Ascending aorta (tissue), 2 donors: Measurements from ENCODE around the gene CLASP1. TPM values are rescaled to one million over a fixed set of nuclear protein-coding genes. Genes with fewer than 3 reads are reported as not detected.
A peak's percentile ranks its signal among the peaks of the same experiment; 100 is the strongest.
"Not testable (repeated sequence)": the region's sequence is repeated elsewhere in the genome, so short reads cannot be mapped to it uniquely, and the experiment has no call there.

Experiments used
- DNase-seq, 2 donors: peaks; one replicate each; pipeline ENCODE4 v3.0.0-alpha.2; 2019; ENCODE audit warnings: low spot score in 2 of 2
- H3K27ac ChIP-seq, 2 donors: fragments of 200-600 bp; sonication (generic); one replicate each; pipeline ENCODE4 v1.5.1; 2016 to 2017; ENCODE audit warnings: mild to moderate bottlenecking in 1 of 2
- H3K27me3 ChIP-seq: fragments of 200-600 bp; sonication (generic); one replicate; pipeline ENCODE4 v1.5.1; 2017
- H3K36me3 ChIP-seq, 2 donors: fragments of 200-600 bp; sonication (generic); one replicate each; pipeline ENCODE4 v1.5.1; 2016
- H3K4me1 ChIP-seq, 2 donors: fragments of 200-600 bp; sonication (generic); one replicate each; pipeline ENCODE4 v1.5.1; 2016 to 2017; ENCODE audit warnings: mild to moderate bottlenecking in 1 of 2
- H3K4me3 ChIP-seq, 2 donors: fragments of 200-600 bp; sonication (generic); one replicate each; pipeline ENCODE4 v1.5.1; 2016 to 2017; ENCODE audit warnings: mild to moderate bottlenecking in 1 of 2
- H3K9me3 ChIP-seq, 2 donors: fragments of 200-600 bp; sonication (generic); one replicate each; pipeline ENCODE4 v1.5.1; 2016
- CTCF ChIP-seq, 3 experiments: fragments of 200-600 bp in 2 of 3; fragments of 450-650 bp in 1 of 3; sonication (generic) in 2 of 3; IDR thresholded peaks; one replicate each; pipeline ENCODE4 v1.5.1; 2016 to 2019; ENCODE audit warnings: antibody characterized with exemption in 3 of 3, mild to moderate bottlenecking in 1 of 3, moderate library complexity in 1 of 3
- intact Hi-C: fragments of 100-400 bp; cut with DNase I; formaldehyde crosslinking; loops from one replicate; pipeline ENCODE4 v1.15.1; 2023
- total RNA-seq: library from RNA; depleted of rRNA; stranded (reverse); fragments of >200 nt; gene quantifications from one replicate; pipeline ENCODE4 v1.1.0, GENCODE V29; 2016

CLASP1 gene
- total RNA-seq, 1 donor from 2014 or later, result 78.0 TPM

DNA sequence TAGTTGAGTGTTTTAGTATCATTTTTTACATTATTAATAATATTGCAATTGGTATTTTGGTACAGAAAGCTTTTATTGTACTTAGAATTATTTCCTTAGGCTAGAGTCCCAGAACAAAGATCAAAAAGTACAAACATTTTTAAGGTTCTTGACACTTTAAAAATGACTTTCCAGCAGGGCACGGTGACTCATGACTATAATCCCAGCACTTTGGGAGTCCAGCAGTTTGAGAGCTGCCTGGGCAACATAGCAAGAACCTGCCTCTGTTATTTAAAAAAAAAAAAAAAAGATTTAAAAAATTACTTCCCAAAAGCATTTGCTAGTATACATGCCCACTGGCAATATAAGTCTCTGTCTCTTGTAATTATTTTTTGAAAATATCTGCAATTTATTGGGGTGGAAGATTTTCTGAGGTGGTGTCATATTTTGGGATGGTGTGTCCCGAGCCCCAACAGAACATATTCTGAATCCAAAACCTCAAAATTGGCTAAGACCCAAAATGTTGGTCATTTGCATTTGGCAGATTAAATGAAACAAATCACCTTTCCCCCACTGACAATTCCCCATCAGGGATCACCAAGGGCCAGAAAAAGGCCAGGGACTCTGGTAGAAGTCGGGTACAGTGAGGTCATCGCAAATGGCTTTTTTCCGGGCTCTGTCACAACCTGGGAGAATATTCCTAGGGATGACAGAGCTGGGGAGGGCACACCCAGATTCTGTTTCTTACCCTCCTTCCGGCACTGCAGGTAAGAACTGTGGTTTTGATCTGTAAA, 45.3 kb upstream of the CLASP1 start:
- Histone ChIP-seq H3K36me3 (no peaks in the 10 kb centered on the region), H3K4me3 (no peak overlapping the region), H3K27me3 (no peaks in the 10 kb centered on the region), H3K4me1 (peaks cover 0 to 11% of the 10 kb centered on the region in 2 donors), H3K27ac (peak overlapping the region; percentile 58 to 66), H3K9me3 (no peaks in the 10 kb centered on the region)
- TF ChIP-seq CTCF (IDR thresholded peaks at IDR 0.05), result no peak
- intact Hi-C loops, result loop anchor here (5.0 kb wide), 1 partner anchor 42 kb away; no protein-coding TSS in a partner anchor
- DNase-seq, result peak in 1 of 2 donors; percentile 69

DNA sequence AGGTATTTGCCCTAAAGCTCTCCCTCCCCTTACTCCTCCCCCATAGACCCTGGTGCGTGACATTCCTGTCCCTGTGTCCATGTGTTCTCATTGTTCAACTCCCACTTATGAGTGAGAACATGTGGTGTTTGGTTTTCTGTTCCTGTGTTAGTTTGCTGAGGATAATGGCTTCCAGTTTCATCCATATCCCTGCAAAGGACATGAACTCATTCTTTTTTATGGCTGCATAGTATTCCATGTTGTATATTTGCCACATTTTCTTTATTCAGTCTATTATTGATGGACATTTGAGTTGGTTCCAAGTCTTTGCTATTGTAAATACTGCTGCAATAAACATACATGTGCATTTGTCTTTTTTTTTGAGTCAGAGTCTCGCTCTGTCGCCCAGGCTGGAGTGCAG, 41.3 kb upstream of the CLASP1 start:
- DNase-seq, H3K9me3 ChIP-seq, H3K27ac ChIP-seq, H3K4me3 ChIP-seq, H3K27me3 ChIP-seq, H3K4me1 ChIP-seq, H3K36me3 ChIP-seq: not testable (repeated sequence)
- intact Hi-C loops, result loop anchor here (5.0 kb wide), 1 partner anchor 38 kb away; no protein-coding TSS in a partner anchor

DNA sequence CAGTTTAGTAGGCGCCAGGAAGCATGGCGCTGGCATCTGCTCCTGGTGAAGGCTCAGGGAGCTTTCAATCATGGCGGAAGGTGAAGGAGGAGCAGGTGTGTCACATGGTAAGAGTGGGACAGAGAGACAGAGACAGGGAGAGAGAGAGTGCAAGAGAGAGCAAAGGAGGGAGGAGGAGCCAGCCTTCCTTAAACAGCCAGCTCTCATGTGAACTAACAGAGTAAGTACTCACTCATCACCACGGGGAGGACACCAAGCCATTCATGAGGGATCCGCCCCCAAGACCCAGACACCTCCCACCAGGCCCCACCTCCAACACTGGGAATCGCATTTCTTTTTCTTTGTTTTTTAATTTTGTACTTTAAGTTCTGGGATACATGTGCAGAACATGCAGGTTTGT, 40.8 kb upstream of the CLASP1 start:
- Histone ChIP-seq H3K36me3 (no peaks in the 10 kb centered on the region), H3K9me3 (no peaks in the 10 kb centered on the region), H3K27me3 (no peaks in the 10 kb centered on the region), H3K4me3 (no peak overlapping the region), H3K4me1 (peaks cover 0 to 7% of the 10 kb centered on the region in 2 donors), H3K27ac (no peak overlapping the region)
- DNase-seq, result no peak
- TF ChIP-seq CTCF (IDR thresholded peaks at IDR 0.05), result no peak
- intact Hi-C loops, result loop anchor here (5.0 kb wide), 1 partner anchor 38 kb away; no protein-coding TSS in a partner anchor

GRCh38 chr2:121689356-121689755, 40.1 kb upstream of the CLASP1 start:
- no peak overlapping the region for H3K27ac ChIP-seq
- no peak overlapping the region for H3K4me3 ChIP-seq
- no peak for TF ChIP-seq CTCF (IDR thresholded peaks at IDR 0.05)
- intact Hi-C loops, result no loop called here
- H3K4me1 ChIP-seq, result peaks cover 0 to 4% of the 10 kb centered on the region in 2 donors
- no peaks in the 10 kb centered on the region for H3K9me3 ChIP-seq
- H3K36me3 ChIP-seq, result no peaks in the 10 kb centered on the region
- no peaks in the 10 kb centered on the region for H3K27me3 ChIP-seq
- no peak for DNase-seq

DNA sequence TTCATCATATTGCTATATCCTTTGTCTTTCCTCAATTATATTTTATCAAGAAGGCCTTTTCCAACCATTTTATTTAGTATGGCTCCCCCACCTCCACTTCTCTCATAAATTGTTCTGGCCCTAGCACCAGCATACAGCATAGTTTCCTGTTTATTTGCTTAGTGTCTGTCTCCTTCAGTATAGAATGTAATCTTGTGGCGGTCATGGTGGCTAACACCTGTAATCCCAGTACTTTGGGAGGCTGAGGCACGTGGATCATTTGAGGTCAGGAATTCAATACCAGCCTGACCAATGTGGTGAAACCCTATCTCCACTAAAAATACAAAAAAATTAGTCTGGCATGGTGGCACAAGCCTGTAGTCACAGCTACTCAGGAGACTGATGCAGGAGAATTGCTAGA, 39.6 kb upstream of the CLASP1 start:
- H3K27me3 ChIP-seq, result no peaks in the 10 kb centered on the region
- no peaks in the 10 kb centered on the region for H3K36me3 ChIP-seq
- intact Hi-C loops, result no loop called here
- no peak overlapping the region for H3K27ac ChIP-seq
- no peak for TF ChIP-seq CTCF (IDR thresholded peaks at IDR 0.05)
- DNase-seq, result no peak
- peaks cover 0 to under 1% of the 10 kb centered on the region in 2 donors for H3K4me1 ChIP-seq
- no peak overlapping the region for H3K4me3 ChIP-seq
- H3K9me3 ChIP-seq, result peaks cover 0 to 2% of the 10 kb centered on the region in 2 donors

- Histone ChIP-seq H3K4me1 (no peaks in the 10 kb centered on the region), H3K27ac (no peak overlapping the region), H3K27me3 (no peaks in the 10 kb centered on the region), H3K4me3 (no peak overlapping the region), H3K36me3 (no peaks in the 10 kb centered on the region), H3K9me3 (peaks cover 19% of the 10 kb centered on the region in 2 donors)
- intact Hi-C loops, result no loop called here
- DNase-seq, result no peak
- TF ChIP-seq CTCF (IDR thresholded peaks at IDR 0.05), result no peak
These were observed 37.6 kb upstream of the CLASP1 start for GRCh38 chr2:121686902-121687301.
